Measurements from ENCODE around the gene AVPR2. TPM values are rescaled to one million over a fixed set of nuclear protein-coding genes. Genes with fewer than 3 reads are reported as not detected.

AVPR2 gene
- total RNA-seq, 1 donor from 2014 or later, result 3.0 TPM

- Histone ChIP-seq H3K27me3 (no peaks in the 10 kb centered on the region), H3K27ac (no peak overlapping the region), H3K4me1 (peaks cover 9% of the 10 kb centered on the region), H3K4me3 (no peak overlapping the region), H3K9me3 (no peaks in the 10 kb centered on the region), H3K36me3 (no peaks in the 10 kb centered on the region)
- DNase-seq (no peak), ATAC-seq (peak; percentile 39)
- no peak for TF ChIP-seq CTCF (IDR thresholded peaks at IDR 0.05)
- intact Hi-C loops (cut with DNase I), result no loop called here
Observed at GRCh38 chrX:153903238-153903980, 1.1 kb upstream of the AVPR2 start.

GRCh38 chrX:153905481-153906095 lies 1.1 kb downstream of the AVPR2 start:
- Histone ChIP-seq H3K36me3 (no peaks in the 10 kb centered on the region), H3K4me1 (peaks cover 9% of the 10 kb centered on the region), H3K27me3 (no peaks in the 10 kb centered on the region), H3K4me3 (no peak overlapping the region), H3K9me3 (no peaks in the 10 kb centered on the region), H3K27ac (no peak overlapping the region)
- no peak for TF ChIP-seq CTCF (IDR thresholded peaks at IDR 0.05)
- ATAC-seq, result no peak
- DNase-seq, result no peak
- intact Hi-C loops (cut with DNase I), result no loop called here

GRCh38 chrX:153906126-153906917 lies 1.8 kb downstream of the AVPR2 start:
- DNase-seq, result no peak
- Histone ChIP-seq H3K36me3 (no peaks in the 10 kb centered on the region), H3K27me3 (no peaks in the 10 kb centered on the region), H3K4me1 (peaks cover 9% of the 10 kb centered on the region), H3K4me3 (no peak overlapping the region), H3K9me3 (no peaks in the 10 kb centered on the region), H3K27ac (no peak overlapping the region)
- TF ChIP-seq CTCF (IDR thresholded peaks at IDR 0.05), result no peak
- no peak for ATAC-seq
- intact Hi-C loops (cut with DNase I), result no loop called here

GRCh38 chrX:153907456-153907855 lies 3.0 kb downstream of the AVPR2 start:
- Histone ChIP-seq H3K27ac (no peak overlapping the region), H3K27me3 (no peaks in the 10 kb centered on the region), H3K4me1 (peaks cover 9% of the 10 kb centered on the region), H3K9me3 (no peaks in the 10 kb centered on the region), H3K4me3 (no peak overlapping the region), H3K36me3 (no peaks in the 10 kb centered on the region)
- TF ChIP-seq CTCF (IDR thresholded peaks at IDR 0.05), result no peak
- intact Hi-C loops (cut with DNase I), result no loop called here
- DNase-seq (no peak), ATAC-seq (no peak)

- DNase-seq (no peak), ATAC-seq (no peak)
- intact Hi-C loops (cut with DNase I), result no loop called here
- Histone ChIP-seq H3K27me3 (no peaks in the 10 kb centered on the region), H3K4me3 (no peak overlapping the region), H3K36me3 (no peaks in the 10 kb centered on the region), H3K4me1 (peaks cover 9% of the 10 kb centered on the region), H3K27ac (no peak overlapping the region), H3K9me3 (no peaks in the 10 kb centered on the region)
- no peak for TF ChIP-seq CTCF (IDR thresholded peaks at IDR 0.05)
Observed at GRCh38 chrX:153908219-153908860, 3.9 kb downstream of the AVPR2 start.
